GM12878 (cell line): ENCODE measurements around the gene MYH9. TPM values are rescaled to one million over a fixed set of nuclear protein-coding genes. Genes with fewer than 3 reads are reported as not detected.
A peak's percentile ranks its signal among the peaks of the same experiment; 100 is the strongest.

ENCODE experiments used
- CHD1 ChIP-seq: IDR thresholded peaks from 2 replicates; pipeline ENCODE4 v1.6.1; 2012; ENCODE audit warnings: low read depth, low read length, improper control_type of control experiment
- CTCF ChIP-seq, 3 experiments: IDR thresholded peaks in 2 of 3; conservative IDR thresholded peaks in 1 of 3; 2 replicates each; pipeline ENCODE4 v1.5.1; 2011; ENCODE audit warnings: low read depth in 3 of 3, low read length in 3 of 3, mild to moderate bottlenecking in 3 of 3, control low read depth in 2 of 3, moderate library complexity in 2 of 3, inconsistent platforms in 1 of 3, mixed read lengths in 1 of 3; ENCODE audit not compliant: control insufficient read depth in 2 of 3, insufficient read depth in 1 of 3; ENCODE audit errors: extremely low read depth in 1 of 3
- E2F8 ChIP-seq: fragments of 450-650 bp; IDR thresholded peaks from 2 replicates; pipeline ENCODE4 v1.6.1; 2018; ENCODE audit warnings: mild to moderate bottlenecking, low read depth, moderate library complexity; ENCODE audit not compliant: partially characterized antibody
- EED ChIP-seq: sonication (generic); IDR thresholded peaks from 2 replicates; pipeline ENCODE4 v1.6.1; 2016; ENCODE audit warnings: antibody characterized with exemption, low read depth
- EZH2 ChIP-seq: IDR thresholded peaks from 2 replicates; pipeline ENCODE4 v1.6.1; 2012; ENCODE audit warnings: low read depth, mild to moderate bottlenecking, control low read depth, inconsistent platforms, low read length, borderline replicate concordance; ENCODE audit not compliant: control insufficient read depth
- GATAD2B ChIP-seq: fragments of 450-650 bp; conservative IDR thresholded peaks from 2 replicates; pipeline ENCODE4 v1.6.1; 2017; ENCODE audit warnings: low read depth, mild to moderate bottlenecking, moderate library complexity
- KLF5 ChIP-seq: fragments of 450-650 bp; IDR thresholded peaks from 2 replicates; pipeline ENCODE4 v1.6.1; 2014; ENCODE audit warnings: mild to moderate bottlenecking; ENCODE audit not compliant: partially characterized antibody
- MAX ChIP-seq: IDR thresholded peaks from 2 replicates; pipeline ENCODE4 v1.6.1; 2012; ENCODE audit warnings: low read depth, low read length, improper control_type of control experiment
- MXI1 ChIP-seq: fragments of 150-350 bp; IDR thresholded peaks from 2 replicates; pipeline ENCODE4 v1.6.1; 2011; ENCODE audit warnings: low read depth, mild to moderate bottlenecking, inconsistent platforms, low read length, improper control_type of control experiment
- NFIC ChIP-seq: IDR thresholded peaks from 2 replicates; pipeline ENCODE4 v1.6.1; 2012; ENCODE audit warnings: low read depth, mild to moderate bottlenecking, inconsistent platforms, low read length, moderate library complexity
- NFYA ChIP-seq: IDR thresholded peaks from 2 replicates; pipeline ENCODE4 v1.6.1; 2011; ENCODE audit warnings: low read depth, mild to moderate bottlenecking, low read length, improper control_type of control experiment, borderline replicate concordance
- PAX5 ChIP-seq: IDR thresholded peaks from 2 replicates; pipeline ENCODE4 v1.6.1; 2011; ENCODE audit warnings: low read depth, low read length, borderline replicate concordance
- PAX8 ChIP-seq: fragments of 450-650 bp; IDR thresholded peaks from 2 replicates; pipeline ENCODE4 v1.6.1; 2017; ENCODE audit warnings: mild to moderate bottlenecking, moderate library complexity
- RAD51 ChIP-seq: fragments of 450-650 bp; IDR thresholded peaks from 2 replicates; pipeline ENCODE4 v1.6.1; 2016; ENCODE audit warnings: moderate library complexity, mild to moderate bottlenecking, inconsistent platforms
- RBBP5 ChIP-seq: fragments of 200-600 bp; sonication (generic); conservative IDR thresholded peaks from 2 replicates; pipeline ENCODE4 v1.6.1; 2016
- ZBTB4 ChIP-seq: fragments of 450-650 bp; formaldehyde crosslinking; IDR thresholded peaks from 2 replicates; pipeline ENCODE4 v1.4.0; 2022; ENCODE audit warnings: mild to moderate bottlenecking, moderate library complexity
- polyA plus RNA-seq, 11 experiments: library from polyadenylated mRNA; depleted of rRNA in 4 of 11; unstranded in 6 of 11; stranded (reverse) in 5 of 11; fragments of >200 nt; fragmentation: Nextera tagmentation in 4 of 11; fragmentation: Illumina TruSeq in 1 of 11; extraction: Ambion mirVana in 4 of 11; extraction: Trizol in 1 of 11; gene quantifications; 1 replicate in 1 of 11; 2 replicates in 10 of 11; pipeline versions ENCODE4 v1.2.1 to v1.2.3, GENCODE V29; 2011 to 2016; ENCODE audit warnings: inconsistent platforms in 2 of 11, missing spikeins in 2 of 11, low read depth in 1 of 11
- total RNA-seq, 4 experiments: library from RNA; depleted of rRNA in 3 of 4; stranded (reverse); fragments of >200 nt in 3 of 4; fragmentation: Illumina TruSeq in 1 of 4; extraction: Trizol in 1 of 4; gene quantifications; 2 replicates each; pipeline versions ENCODE4 v1.2.1 to v1.2.3, GENCODE V29; 2013 to 2021

MYH9 gene
- total and polyA plus RNA-seq, 10 of the 15 experiments (the other 5 are each of a cell fraction or from before 2014, with no cell fraction given): 5.1 to 525 (median 145) TPM

- TF ChIP-seq PAX5 (0 out of 2 replicates have a peak, but pooled peaks have one; percentile 26), RBBP5 (no peak), CHD1 (no peak), MAX (no peak), PAX8 (no peak), EZH2 (no peak), E2F8 (no peak), MXI1 (no peak), CTCF (IDR thresholded peaks at IDR 0.05 in 2 of 3, conservative IDR thresholded peaks at IDR 0.05 in 1 of 3; ENCODE audit: control insufficient read depth in 2 of 3, extremely low read depth in 1 of 3, insufficient read depth in 1 of 3, low read depth in 3 of 3, low read length in 3 of 3) (peak; percentile 79 to 85 (median 83)), ZBTB4 (no peak), NFYA (no peak), EED (no peak), NFIC (no peak), GATAD2B (no peak), RAD51 (no peak), KLF5 (no peak)
Observed at GRCh38 chr22:36277482-36278291, 110.1 kb downstream of the MYH9 start (continued).
